Thyroid gland (tissue), 4 donors: Measurements from ENCODE around the gene HNRNPLL.

Experiments used
- POLR2A ChIP-seq, 2 donors: fragments of 450-650 bp; IDR thresholded peaks; one replicate each; pipeline ENCODE4 v1.6.1; 2017; ENCODE audit warnings: antibody characterized with exemption in 2 of 2, mild to moderate bottlenecking in 2 of 2, moderate library complexity in 1 of 2
- TF ChIP-seq, protein P1 (sequence below), 6 experiments: fragments of 200-600 bp in 3 of 6; fragments of 450-650 bp in 3 of 6; sonication (generic) in 3 of 6; IDR thresholded peaks; one replicate each; pipeline ENCODE4 v1.5.1; 2016 to 2019; ENCODE audit warnings: antibody characterized with exemption in 6 of 6, mild to moderate bottlenecking in 2 of 6, inconsistent platforms in 1 of 6, moderate library complexity in 1 of 6

DNA sequence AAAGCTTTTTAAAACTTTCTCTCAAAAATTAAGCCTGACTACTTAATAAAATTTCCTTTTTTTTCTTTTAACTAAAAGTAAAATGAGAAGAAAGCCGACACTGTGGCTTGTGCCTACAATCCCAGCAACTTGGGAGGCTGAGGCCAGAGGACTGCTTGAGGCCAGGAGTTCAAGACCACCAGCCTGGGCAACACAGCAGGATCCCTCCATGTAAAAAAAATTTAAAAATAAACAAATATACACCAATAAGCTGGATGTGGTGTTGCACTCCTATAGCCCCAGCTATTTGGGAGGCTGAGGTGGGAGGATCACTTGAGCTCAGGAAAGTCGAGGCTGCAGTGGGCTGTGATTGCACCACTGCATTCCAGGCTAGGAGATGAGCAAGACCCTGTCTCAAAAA, 37.4 kb downstream of the HNRNPLL start:
- TF ChIP-seq, protein P1, sequence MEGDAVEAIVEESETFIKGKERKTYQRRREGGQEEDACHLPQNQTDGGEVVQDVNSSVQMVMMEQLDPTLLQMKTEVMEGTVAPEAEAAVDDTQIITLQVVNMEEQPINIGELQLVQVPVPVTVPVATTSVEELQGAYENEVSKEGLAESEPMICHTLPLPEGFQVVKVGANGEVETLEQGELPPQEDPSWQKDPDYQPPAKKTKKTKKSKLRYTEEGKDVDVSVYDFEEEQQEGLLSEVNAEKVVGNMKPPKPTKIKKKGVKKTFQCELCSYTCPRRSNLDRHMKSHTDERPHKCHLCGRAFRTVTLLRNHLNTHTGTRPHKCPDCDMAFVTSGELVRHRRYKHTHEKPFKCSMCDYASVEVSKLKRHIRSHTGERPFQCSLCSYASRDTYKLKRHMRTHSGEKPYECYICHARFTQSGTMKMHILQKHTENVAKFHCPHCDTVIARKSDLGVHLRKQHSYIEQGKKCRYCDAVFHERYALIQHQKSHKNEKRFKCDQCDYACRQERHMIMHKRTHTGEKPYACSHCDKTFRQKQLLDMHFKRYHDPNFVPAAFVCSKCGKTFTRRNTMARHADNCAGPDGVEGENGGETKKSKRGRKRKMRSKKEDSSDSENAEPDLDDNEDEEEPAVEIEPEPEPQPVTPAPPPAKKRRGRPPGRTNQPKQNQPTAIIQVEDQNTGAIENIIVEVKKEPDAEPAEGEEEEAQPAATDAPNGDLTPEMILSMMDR (IDR thresholded peaks at IDR 0.05): no peak
- TF ChIP-seq POLR2A (IDR thresholded peaks at IDR 0.05): no peak
